ENCODE measurements around the gene PRDM15.

- TF ChIP-seq EZH2 (IDR thresholded peaks at IDR 0.05; ENCODE audit: borderline replicate concordance, low read depth, low read length, poor library complexity, severe bottlenecking) = no peak
- TF ChIP-seq, protein P1, sequence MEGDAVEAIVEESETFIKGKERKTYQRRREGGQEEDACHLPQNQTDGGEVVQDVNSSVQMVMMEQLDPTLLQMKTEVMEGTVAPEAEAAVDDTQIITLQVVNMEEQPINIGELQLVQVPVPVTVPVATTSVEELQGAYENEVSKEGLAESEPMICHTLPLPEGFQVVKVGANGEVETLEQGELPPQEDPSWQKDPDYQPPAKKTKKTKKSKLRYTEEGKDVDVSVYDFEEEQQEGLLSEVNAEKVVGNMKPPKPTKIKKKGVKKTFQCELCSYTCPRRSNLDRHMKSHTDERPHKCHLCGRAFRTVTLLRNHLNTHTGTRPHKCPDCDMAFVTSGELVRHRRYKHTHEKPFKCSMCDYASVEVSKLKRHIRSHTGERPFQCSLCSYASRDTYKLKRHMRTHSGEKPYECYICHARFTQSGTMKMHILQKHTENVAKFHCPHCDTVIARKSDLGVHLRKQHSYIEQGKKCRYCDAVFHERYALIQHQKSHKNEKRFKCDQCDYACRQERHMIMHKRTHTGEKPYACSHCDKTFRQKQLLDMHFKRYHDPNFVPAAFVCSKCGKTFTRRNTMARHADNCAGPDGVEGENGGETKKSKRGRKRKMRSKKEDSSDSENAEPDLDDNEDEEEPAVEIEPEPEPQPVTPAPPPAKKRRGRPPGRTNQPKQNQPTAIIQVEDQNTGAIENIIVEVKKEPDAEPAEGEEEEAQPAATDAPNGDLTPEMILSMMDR (conservative IDR thresholded peaks at IDR 0.05; ENCODE audit: low read depth, low read length) = no peak
Measured at GRCh38 chr21:41917531-41917930, 38.4 kb upstream of the PRDM15 start.

Data from A673 (cell line).